KBM-7 (cell line): ENCODE results near the gene MAGI1.
A peak's percentile ranks its signal among the peaks of the same experiment; 100 is the strongest.

Experiments used
- DNase-seq: peaks from one replicate; pipeline ENCODE4 v3.0.0-alpha.2; 2015
- in situ Hi-C: fragments of 300-500 bp; cut with MboI; formaldehyde crosslinking; loops from 2 replicates; pipeline ENCODE4 v1.14.3; 2020; ENCODE audit warnings: low sequenced_read_pairs, low pct_unique_long_range_greater_than_20kb, mixed read lengths

Gene MAGI1

GRCh38 chr3:66038726-66039589, at the start of gene MAGI1:
TSS of gene MAGI1 (minus strand) at chr3:66038918. CDS start at chr3:66038308, 610 bp downstream.
- in situ Hi-C loops: no loop called here
- peak; percentile 94 for DNase-seq

- no peak for DNase-seq
- in situ Hi-C loops: no loop called here
Observed at GRCh38 chr3:66083784-66084213, 45.1 kb upstream of the MAGI1 start.

- DNase-seq: no peak
- in situ Hi-C loops: no loop called here
Observed at GRCh38 chr3:66083096-66083678, 44.5 kb upstream of the MAGI1 start.

- in situ Hi-C loops: no loop called here
Observed at GRCh38 chr3:66082679-66083078, 44.0 kb upstream of the MAGI1 start.

GRCh38 chr3:66080167-66080566, 41.4 kb upstream of the MAGI1 start:
- no peak for DNase-seq
- in situ Hi-C loops: no loop called here

More at GRCh38 chr3:66082679-66083078, 44.0 kb upstream of the MAGI1 start:
- DNase-seq: no peak

GRCh38 chr3:66077973-66078372, 39.3 kb upstream of the MAGI1 start:
- DNase-seq: no peak
- in situ Hi-C loops: no loop called here

GRCh38 chr3:66076861-66077470, 38.2 kb upstream of the MAGI1 start:
- no peak for DNase-seq
- in situ Hi-C loops: no loop called here

- in situ Hi-C loops: no loop called here
- DNase-seq: no peak
Observed at GRCh38 chr3:66075281-66075680, 36.6 kb upstream of the MAGI1 start.

GRCh38 chr3:66073464-66074141, 34.9 kb upstream of the MAGI1 start:
- no peak for DNase-seq
- in situ Hi-C loops: no loop called here

- in situ Hi-C loops: no loop called here
- no peak for DNase-seq
Observed at GRCh38 chr3:66068255-66068654, 29.5 kb upstream of the MAGI1 start.

- in situ Hi-C loops: no loop called here
- no peak for DNase-seq
Observed at GRCh38 chr3:66066963-66067617, 28.4 kb upstream of the MAGI1 start.

GRCh38 chr3:66055289-66055688, 16.6 kb upstream of the MAGI1 start:
- in situ Hi-C loops: no loop called here

GRCh38 chr3:66053550-66054094, 14.9 kb upstream of the MAGI1 start:
- in situ Hi-C loops: no loop called here
- no peak for DNase-seq

More at GRCh38 chr3:66055289-66055688, 16.6 kb upstream of the MAGI1 start:
- DNase-seq: no peak

GRCh38 chr3:66052721-66053549, 14.2 kb upstream of the MAGI1 start:
- no peak for DNase-seq
- in situ Hi-C loops: no loop called here

GRCh38 chr3:66050821-66051220, 12.1 kb upstream of the MAGI1 start:
- no peak for DNase-seq
- in situ Hi-C loops: no loop called here

- DNase-seq: no peak
- in situ Hi-C loops: no loop called here
Observed at GRCh38 chr3:66048051-66048395, 9.3 kb upstream of the MAGI1 start.

GRCh38 chr3:66047311-66048050, 8.8 kb upstream of the MAGI1 start:
- DNase-seq: no peak
- in situ Hi-C loops: no loop called here
